ENCODE data around the gene COL11A1. TPM values are rescaled to one million over a fixed set of nuclear protein-coding genes. Genes with fewer than 3 reads are reported as not detected.

Gene COL11A1
- polyA plus RNA-seq, 1 of the 3 experiments (the other 2 are of a cell fraction), result 0.13 TPM

DNA sequence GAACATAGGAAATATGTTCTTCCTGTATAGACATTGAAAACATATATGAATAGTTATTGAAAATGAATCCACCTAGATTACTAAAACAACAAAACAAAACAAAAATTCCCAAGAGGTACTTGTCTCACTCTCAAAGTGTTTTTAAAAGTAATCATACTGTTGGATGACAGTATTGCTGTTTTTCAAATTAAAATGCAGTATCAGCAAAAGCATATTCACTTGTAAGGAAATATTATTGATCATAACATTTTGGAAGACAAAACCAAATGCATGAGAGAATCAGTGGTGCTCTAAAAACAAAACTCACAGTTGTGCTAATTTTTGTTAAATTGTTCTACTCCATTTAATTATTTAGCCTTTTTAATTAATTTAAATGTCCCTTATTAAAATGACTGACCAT lies 131.0 kb downstream of the COL11A1 start:
- CTCF ChIA-PET, result no interaction called here

DNA sequence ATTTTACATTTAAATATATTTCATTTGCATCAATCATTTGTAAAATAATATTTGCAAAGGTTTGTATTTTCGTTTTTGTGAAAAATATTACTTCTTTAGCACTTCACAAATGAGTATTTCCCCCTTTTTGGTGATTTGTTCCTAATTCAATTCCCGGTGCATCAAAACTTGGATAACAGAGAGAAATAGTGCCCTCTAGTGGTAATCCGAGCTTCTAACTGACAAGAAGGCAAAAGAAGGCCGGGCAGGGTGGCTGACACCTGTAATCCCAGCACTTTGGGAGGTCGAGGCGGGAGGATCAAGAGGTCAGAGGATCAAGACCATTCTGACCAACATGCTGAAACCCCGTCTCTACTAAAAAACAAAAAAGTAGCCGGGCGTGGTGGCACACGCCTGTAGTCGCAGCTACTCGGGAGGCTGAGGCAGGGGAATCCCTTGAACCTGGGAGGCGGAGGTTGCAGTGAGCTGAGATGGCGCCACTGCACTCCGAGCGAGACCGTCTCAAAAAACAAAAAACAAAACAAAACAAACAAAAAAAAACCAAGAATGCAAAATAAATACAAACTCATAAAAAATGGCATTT lies 137.7 kb downstream of the COL11A1 start:
- POLR2A ChIA-PET, result no interaction called here
- TF ChIP-seq MXI1 (IDR thresholded peaks at IDR 0.05; ENCODE audit: low read depth, low read length), result no peak
- TF ChIP-seq TCF12 (IDR thresholded peaks at IDR 0.05), result no peak
- no peak for TF ChIP-seq JUND (IDR thresholded peaks at IDR 0.05)
- peak; percentile 88 for TF ChIP-seq CTCF (IDR thresholded peaks at IDR 0.05)
- no peak for TF ChIP-seq REST (IDR thresholded peaks at IDR 0.05; ENCODE audit: low read depth, low read length)
- TF ChIP-seq, protein P1, sequence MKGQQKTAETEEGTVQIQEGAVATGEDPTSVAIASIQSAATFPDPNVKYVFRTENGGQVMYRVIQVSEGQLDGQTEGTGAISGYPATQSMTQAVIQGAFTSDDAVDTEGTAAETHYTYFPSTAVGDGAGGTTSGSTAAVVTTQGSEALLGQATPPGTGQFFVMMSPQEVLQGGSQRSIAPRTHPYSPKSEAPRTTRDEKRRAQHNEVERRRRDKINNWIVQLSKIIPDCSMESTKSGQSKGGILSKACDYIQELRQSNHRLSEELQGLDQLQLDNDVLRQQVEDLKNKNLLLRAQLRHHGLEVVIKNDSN (IDR thresholded peaks at IDR 0.05; ENCODE audit: borderline replicate concordance, low read depth), result no peak
- no peak for TF ChIP-seq NRF1 (IDR thresholded peaks at IDR 0.05; ENCODE audit: low read depth, low read length)
- TF ChIP-seq RXRA (IDR thresholded peaks at IDR 0.05; ENCODE audit: borderline replicate concordance, low read depth), result no peak
- TF ChIP-seq RAD21 (IDR thresholded peaks at IDR 0.05; ENCODE audit: low read length), result peak; percentile 83
- no peak for TF ChIP-seq SIN3A (IDR thresholded peaks at IDR 0.05; ENCODE audit: borderline replicate concordance, low read depth, low read length)
- no peak for TF ChIP-seq FOSL2 (IDR thresholded peaks at IDR 0.05; ENCODE audit: borderline replicate concordance, low read depth)
- TF ChIP-seq USF2 (IDR thresholded peaks at IDR 0.05; ENCODE audit: borderline replicate concordance, low read depth, low read length), result no peak
- TF ChIP-seq MAX (IDR thresholded peaks at IDR 0.05; ENCODE audit: low read depth), result no peak
- TF ChIP-seq SMC3 (IDR thresholded peaks at IDR 0.05; ENCODE audit: low read depth, low read length), result peak; percentile 75
- no peak for TF ChIP-seq RFX5 (IDR thresholded peaks at IDR 0.05; ENCODE audit: low read length)
- TF ChIP-seq GABPA (IDR thresholded peaks at IDR 0.05; ENCODE audit: low read depth), result no peak
- TF ChIP-seq NFIC (IDR thresholded peaks at IDR 0.05; ENCODE audit: borderline replicate concordance), result no peak
- TF ChIP-seq YY1 (IDR thresholded peaks at IDR 0.05; ENCODE audit: low read depth), result no peak
- TF ChIP-seq RCOR1 (IDR thresholded peaks at IDR 0.05; ENCODE audit: low read length), result no peak
- no peak for TF ChIP-seq EP300 (IDR thresholded peaks at IDR 0.05; ENCODE audit: borderline replicate concordance in 1 of 2, low read depth in 1 of 2, low read length in 1 of 2)

More for the DNA sequence above, 131.0 kb downstream of the COL11A1 start:
- peaks cover 3% of the 10 kb centered on the region for H3F3A ChIP-seq (replicated peaks; ENCODE audit: insufficient read depth)
- no peaks in the 10 kb centered on the region for H3K79me2 ChIP-seq (ENCODE audit: insufficient read depth)
- H3K9me2 ChIP-seq, result no peaks in the 10 kb centered on the region
- no peak overlapping the region for H3K27ac ChIP-seq (ENCODE audit: low read depth in 2 of 2, low read length in 1 of 2)
- no peaks in the 10 kb centered on the region for H3K27me3 ChIP-seq (ENCODE audit: insufficient read depth)
- no peak overlapping the region for H3K4me3 ChIP-seq (ENCODE audit: low read depth in 2 of 2, low read length in 1 of 2)
- H2AFZ ChIP-seq (ENCODE audit: low read depth), result no peak overlapping the region
- no peaks in the 10 kb centered on the region for H3K36me3 ChIP-seq (replicated peaks in 1 of 2; ENCODE audit: control insufficient read depth in 1 of 2, insufficient read depth in 2 of 2, low read length in 1 of 2)
- no peak for DNase-seq
- TF ChIP-seq GABPA (IDR thresholded peaks at IDR 0.05; ENCODE audit: low read depth) (no peak), RFX5 (IDR thresholded peaks at IDR 0.05; ENCODE audit: low read length) (no peak), MXI1 (IDR thresholded peaks at IDR 0.05; ENCODE audit: low read depth, low read length) (no peak)
- POLR2A ChIA-PET, result no interaction called here
- H3K9ac ChIP-seq, result no peak overlapping the region
- H3K9me3 ChIP-seq, result no peaks in the 10 kb centered on the region
- no peak overlapping the region for H3K4me2 ChIP-seq
- H4K20me1 ChIP-seq (ENCODE audit: insufficient read depth), result no peaks in the 10 kb centered on the region
- no peaks in the 10 kb centered on the region; a peak in 1 of 4 replicates for H3K4me1 ChIP-seq (ENCODE audit: control insufficient read depth in 1 of 2, insufficient read depth in 2 of 2, low read depth in 1 of 2, low read length in 1 of 2)

More for the DNA sequence above, 137.7 kb downstream of the COL11A1 start:
- peak; percentile 45 for DNase-seq
- Histone ChIP-seq H3K9me2 (no peaks in the 10 kb centered on the region), H3K79me2 (ENCODE audit: insufficient read depth) (no peaks in the 10 kb centered on the region), H3K27me3 (ENCODE audit: insufficient read depth) (no peaks in the 10 kb centered on the region), H3K4me3 (ENCODE audit: low read depth in 2 of 2, low read length in 1 of 2) (peak overlapping the region in 1 of 2 experiments; percentile 35; a peak in 1 of 4 replicates), H3K4me1 (ENCODE audit: control insufficient read depth in 1 of 2, insufficient read depth in 2 of 2, low read depth in 1 of 2, low read length in 1 of 2) (no peaks in the 10 kb centered on the region), H3K9me3 (no peaks in the 10 kb centered on the region), H3K9ac (no peak overlapping the region), H3K4me2 (no peak overlapping the region), H4K20me1 (ENCODE audit: insufficient read depth) (no peaks in the 10 kb centered on the region), H3F3A (replicated peaks; ENCODE audit: insufficient read depth) (peaks cover 3% of the 10 kb centered on the region), H2AFZ (ENCODE audit: low read depth) (no peak overlapping the region), H3K27ac (ENCODE audit: low read depth in 2 of 2, low read length in 1 of 2) (no peak overlapping the region), H3K36me3 (replicated peaks in 1 of 2; ENCODE audit: control insufficient read depth in 1 of 2, insufficient read depth in 2 of 2, low read length in 1 of 2) (no peaks in the 10 kb centered on the region)
- WGBS (ENCODE audit: low lambda C conversion rate), result 50% methylated on average over 17 of the region's 17 CpGs
- CTCF ChIA-PET, result interaction anchor here (0.6 to 3.5 kb wide), 28 partner anchors 10 to 1448 kb away, joined by 3 to 20 read pairs (median 3); partner anchors contain the start of gene OLFM3
